ENCODE measurements around the gene IPO13. TPM values are rescaled to one million over a fixed set of nuclear protein-coding genes. Genes with fewer than 3 reads are reported as not detected.

Gene IPO13
- total RNA-seq, 1 donor from 2014 or later, result 6.2 TPM

- Histone ChIP-seq H3K27ac (no peak overlapping the region), H3K4me1 (peaks cover 18 to 37% of the 10 kb centered on the region in 2 donors), H3K36me3 (no peaks in the 10 kb centered on the region), H3K4me3 (no peak overlapping the region), H3K9me3 (no peaks in the 10 kb centered on the region), H3K27me3 (no peaks in the 10 kb centered on the region)
- DNase-seq (ENCODE audit: low spot score in 2 of 2), result no peak
- intact Hi-C loops (cut with DNase I), result no loop called here
- no peak for TF ChIP-seq CTCF (IDR thresholded peaks at IDR 0.05)
Measured at GRCh38 chr1:44012404-44012803, 65.7 kb downstream of the IPO13 start.

- Histone ChIP-seq H3K4me3 (no peak overlapping the region), H3K27me3 (no peaks in the 10 kb centered on the region), H3K4me1 (peaks cover 18 to 37% of the 10 kb centered on the region in 2 donors), H3K36me3 (no peaks in the 10 kb centered on the region), H3K27ac (no peak overlapping the region), H3K9me3 (no peaks in the 10 kb centered on the region)
- no peak for DNase-seq (ENCODE audit: low spot score in 2 of 2)
- no peak for TF ChIP-seq CTCF (IDR thresholded peaks at IDR 0.05)
- intact Hi-C loops (cut with DNase I), result no loop called here
Measured at GRCh38 chr1:44012941-44013609, 66.3 kb downstream of the IPO13 start.

GRCh38 chr1:44013949-44014348 is 67.2 kb downstream of the IPO13 start:
- Histone ChIP-seq H3K4me1 (peaks cover 18 to 37% of the 10 kb centered on the region in 2 donors), H3K4me3 (no peak overlapping the region), H3K27me3 (no peaks in the 10 kb centered on the region), H3K9me3 (no peaks in the 10 kb centered on the region), H3K36me3 (no peaks in the 10 kb centered on the region), H3K27ac (peak overlapping the region; percentile 57 to 71)
- no peak for DNase-seq (ENCODE audit: low spot score in 2 of 2)
- intact Hi-C loops (cut with DNase I), result loop anchor here (2.0 kb wide), 1 partner anchor 17 kb away; the partner anchor contains the start of gene SLC6A9
- TF ChIP-seq CTCF (IDR thresholded peaks at IDR 0.05), result no peak

- peaks cover 18 to 37% of the 10 kb centered on the region in 2 donors for H3K4me1 ChIP-seq
- H3K4me3 ChIP-seq, result no peak overlapping the region
- no peak for TF ChIP-seq CTCF (IDR thresholded peaks at IDR 0.05)
- no peak for DNase-seq (ENCODE audit: low spot score in 2 of 2)
- no peaks in the 10 kb centered on the region for H3K36me3 ChIP-seq
- no peaks in the 10 kb centered on the region for H3K27me3 ChIP-seq
- intact Hi-C loops (cut with DNase I), result loop anchor here (2.0 kb wide), 1 partner anchor 16 kb away; the partner anchor contains the start of gene SLC6A9
- H3K9me3 ChIP-seq, result no peaks in the 10 kb centered on the region
- peak overlapping the region; percentile 57 to 71 for H3K27ac ChIP-seq
Measured at GRCh38 chr1:44014365-44015104, 67.8 kb downstream of the IPO13 start.

- peak overlapping the region; percentile 57 to 71 for H3K27ac ChIP-seq
- intact Hi-C loops (cut with DNase I), result loop anchor here (2.0 kb wide), 1 partner anchor 16 kb away; the partner anchor contains the start of gene SLC6A9
- H3K9me3 ChIP-seq, result no peaks in the 10 kb centered on the region
- no peak for TF ChIP-seq CTCF (IDR thresholded peaks at IDR 0.05)
- H3K36me3 ChIP-seq, result no peaks in the 10 kb centered on the region
- peaks cover 18 to 37% of the 10 kb centered on the region in 2 donors for H3K4me1 ChIP-seq
- H3K4me3 ChIP-seq, result no peak overlapping the region
- DNase-seq (ENCODE audit: low spot score in 2 of 2), result peak in 1 of 2 donors; percentile 80
- H3K27me3 ChIP-seq, result no peaks in the 10 kb centered on the region
Measured at GRCh38 chr1:44015206-44015605, 68.5 kb downstream of the IPO13 start.

All from ascending aorta (tissue), 2 donors.